Ramos (cell line): Measurements from ENCODE around the gene MAPRE3.

Experiments
- in situ Hi-C: fragments of 300-500 bp; cut with MboI; formaldehyde crosslinking; loops from one replicate; pipeline ENCODE4 v1.14.3; 2022; ENCODE audit warnings: low sequenced_read_pairs; ENCODE audit not compliant: unreplicated experiment

Gene MAPRE3

GRCh38 chr2:26946841-26947784 is 23.3 kb upstream of the MAPRE3 start:
- in situ Hi-C loops, result loop anchor here (10.0 kb wide), 1 partner anchor 102 kb away; the partner anchor contains the start of gene DPYSL5

- in situ Hi-C loops, result loop anchor here (10.0 kb wide), 1 partner anchor 104 kb away; the partner anchor contains the start of gene DPYSL5
Observed at GRCh38 chr2:26948800-26949199, 21.6 kb upstream of the MAPRE3 start.

DNA sequence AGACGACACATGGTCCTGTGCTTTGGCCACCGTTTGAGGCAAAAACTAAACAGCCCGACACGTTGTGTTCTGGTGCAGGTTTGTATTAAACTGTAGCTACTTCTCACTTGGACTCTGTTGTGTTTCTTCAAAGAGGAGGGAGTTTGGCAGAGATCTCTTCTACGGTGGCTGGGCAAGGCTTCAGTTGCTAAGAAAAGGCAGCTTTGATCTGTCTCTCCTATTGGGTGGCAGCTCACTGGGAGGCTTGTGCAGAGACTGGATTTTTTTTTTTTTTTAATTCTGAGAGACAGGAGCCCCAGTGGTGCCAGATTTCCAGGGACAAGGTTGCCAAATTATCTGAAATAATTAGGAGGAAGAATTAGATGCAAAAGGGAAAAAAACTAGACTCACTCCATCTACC is 20.2 kb upstream of the MAPRE3 start:
- in situ Hi-C loops, result no loop called here

DNA sequence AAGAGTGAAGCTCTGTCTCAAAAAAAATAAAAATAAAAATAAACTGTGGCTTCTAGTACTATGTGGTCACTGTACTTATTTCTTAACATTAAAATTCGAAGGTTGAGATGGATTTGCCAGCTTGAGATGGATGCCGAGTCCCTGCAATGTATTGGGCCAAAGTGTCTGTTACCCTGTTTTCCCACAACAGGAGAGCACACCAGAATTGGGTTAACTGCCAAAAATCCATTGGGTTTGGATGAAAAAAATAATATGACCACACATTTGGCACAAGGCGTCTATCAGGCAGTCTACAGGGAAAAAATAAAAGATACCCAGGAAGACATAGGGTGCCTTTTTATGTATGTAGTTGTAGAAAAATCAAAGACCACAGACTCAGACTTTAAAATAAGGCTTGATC is 19.2 kb upstream of the MAPRE3 start:
- in situ Hi-C loops, result no loop called here

GRCh38 chr2:26952374-26952773 is 18.1 kb upstream of the MAPRE3 start:
- in situ Hi-C loops, result no loop called here

DNA sequence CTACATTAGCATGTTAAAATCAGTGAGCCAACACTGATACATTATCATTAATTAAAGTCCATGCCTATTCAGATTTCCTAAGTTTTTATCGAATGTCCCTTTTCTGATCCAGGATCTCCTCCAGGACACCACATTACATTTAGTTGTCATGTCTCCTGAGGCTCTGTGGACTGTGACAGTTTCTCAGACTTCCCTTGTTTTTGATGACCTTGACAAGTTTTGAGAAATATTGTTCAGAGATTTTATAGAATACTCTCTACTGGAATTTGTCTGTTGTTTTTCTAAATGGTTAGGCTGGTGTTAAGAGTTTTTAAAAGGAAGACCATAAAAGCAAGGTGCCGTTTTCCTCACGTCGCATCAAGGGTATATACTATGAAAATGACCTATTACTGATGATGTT is 16.3 kb upstream of the MAPRE3 start:
- in situ Hi-C loops, result no loop called here

DNA sequence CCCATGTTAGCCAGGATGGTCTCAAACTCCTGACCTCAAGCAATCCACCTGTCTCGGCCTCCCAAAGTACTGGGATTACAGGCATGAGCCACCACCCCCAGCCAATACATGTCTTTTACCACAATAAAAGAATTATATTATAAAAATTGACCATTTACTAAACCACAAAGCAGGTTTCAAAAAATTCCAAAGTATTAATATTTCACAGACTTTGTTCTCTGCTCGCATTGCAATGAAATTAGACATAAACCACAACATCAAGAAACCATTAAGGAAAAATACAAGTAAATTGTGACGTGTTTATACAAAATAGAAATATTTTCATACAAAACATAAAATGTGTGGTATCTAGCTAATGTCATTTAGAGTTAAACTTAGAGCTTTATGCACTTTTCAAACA is 13.4 kb upstream of the MAPRE3 start:
- in situ Hi-C loops, result no loop called here

DNA sequence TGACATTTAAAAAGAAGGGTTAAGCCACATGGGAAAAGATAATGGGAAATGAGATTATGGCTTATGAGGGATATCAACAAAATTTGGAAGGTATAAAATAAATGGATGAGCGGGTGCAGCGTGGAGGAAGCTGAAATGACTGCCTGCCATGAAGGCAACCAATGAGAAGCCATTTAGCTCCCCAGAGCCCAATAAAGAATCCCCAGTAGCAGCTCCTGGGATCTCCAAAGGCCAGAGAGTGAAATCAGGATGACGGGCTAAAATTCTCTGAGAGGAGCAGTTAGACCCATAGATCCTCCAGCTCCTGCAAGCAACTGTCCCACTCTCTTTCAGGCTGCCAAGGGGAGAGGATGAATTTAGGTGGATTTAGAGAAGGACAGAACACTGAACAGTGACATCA is 12.9 kb upstream of the MAPRE3 start:
- in situ Hi-C loops, result no loop called here

DNA sequence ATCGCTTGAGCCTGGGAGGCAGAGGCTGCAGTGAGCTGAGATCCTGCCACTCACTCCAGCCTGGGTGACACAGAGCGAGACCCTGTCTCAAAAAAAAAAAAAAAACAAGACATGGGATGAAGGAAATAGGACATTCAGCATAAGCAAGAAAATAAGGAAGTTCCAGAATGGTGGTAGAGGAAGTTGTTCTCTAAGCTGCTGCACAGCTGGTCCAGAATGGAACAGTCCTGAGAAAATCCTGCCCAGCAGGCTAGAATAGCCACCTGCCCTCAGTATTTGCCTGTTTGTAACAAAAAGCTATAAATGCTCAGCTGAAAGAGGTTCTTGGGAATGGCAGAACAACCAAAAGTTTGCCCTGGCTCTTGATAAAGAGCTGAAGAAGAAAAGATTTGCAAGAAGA is 11.1 kb upstream of the MAPRE3 start:
- in situ Hi-C loops, result no loop called here

DNA sequence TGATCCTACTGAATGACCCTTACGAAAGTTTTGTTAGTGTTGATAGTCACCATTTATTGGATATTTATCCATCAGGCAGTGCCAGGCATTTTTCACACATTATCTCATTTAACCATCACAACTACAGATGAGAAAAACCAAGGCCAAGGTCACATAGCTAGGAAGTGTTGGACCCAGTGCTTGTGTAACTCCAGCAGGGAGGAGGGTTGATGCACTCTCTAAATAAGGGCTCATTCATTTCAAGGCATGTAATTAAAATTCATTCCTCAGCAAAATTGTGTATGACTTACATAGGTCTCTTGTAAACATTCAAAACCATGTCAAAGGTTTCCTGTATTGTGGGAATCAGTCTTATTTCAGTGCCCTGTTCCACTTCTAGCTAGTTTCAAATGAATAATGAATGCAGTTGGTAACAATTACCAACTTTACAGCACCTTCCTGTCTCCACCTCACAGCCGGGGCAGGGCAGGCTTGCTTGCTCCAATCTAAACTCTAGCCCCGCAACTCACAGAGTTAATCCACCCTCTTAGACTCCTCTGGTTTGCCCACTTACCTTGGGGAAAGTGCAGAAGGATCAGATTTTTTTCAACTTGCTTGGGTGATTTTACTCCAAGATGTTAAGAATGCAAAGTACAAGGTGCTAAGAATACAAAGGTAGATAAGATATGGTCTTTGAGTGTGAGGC is 5.8 kb upstream of the MAPRE3 start:
- in situ Hi-C loops, result loop anchor here (5.0 to 10.0 kb wide), 3 partner anchors 48 to 333 kb away; partner anchors contain the start of gene KHK

GRCh38 chr2:26968001-26968400 is 2.4 kb upstream of the MAPRE3 start:
- in situ Hi-C loops, result loop anchor here (10.0 kb wide), 1 partner anchor 117 kb away; the partner anchor contains the start of gene KHK

DNA sequence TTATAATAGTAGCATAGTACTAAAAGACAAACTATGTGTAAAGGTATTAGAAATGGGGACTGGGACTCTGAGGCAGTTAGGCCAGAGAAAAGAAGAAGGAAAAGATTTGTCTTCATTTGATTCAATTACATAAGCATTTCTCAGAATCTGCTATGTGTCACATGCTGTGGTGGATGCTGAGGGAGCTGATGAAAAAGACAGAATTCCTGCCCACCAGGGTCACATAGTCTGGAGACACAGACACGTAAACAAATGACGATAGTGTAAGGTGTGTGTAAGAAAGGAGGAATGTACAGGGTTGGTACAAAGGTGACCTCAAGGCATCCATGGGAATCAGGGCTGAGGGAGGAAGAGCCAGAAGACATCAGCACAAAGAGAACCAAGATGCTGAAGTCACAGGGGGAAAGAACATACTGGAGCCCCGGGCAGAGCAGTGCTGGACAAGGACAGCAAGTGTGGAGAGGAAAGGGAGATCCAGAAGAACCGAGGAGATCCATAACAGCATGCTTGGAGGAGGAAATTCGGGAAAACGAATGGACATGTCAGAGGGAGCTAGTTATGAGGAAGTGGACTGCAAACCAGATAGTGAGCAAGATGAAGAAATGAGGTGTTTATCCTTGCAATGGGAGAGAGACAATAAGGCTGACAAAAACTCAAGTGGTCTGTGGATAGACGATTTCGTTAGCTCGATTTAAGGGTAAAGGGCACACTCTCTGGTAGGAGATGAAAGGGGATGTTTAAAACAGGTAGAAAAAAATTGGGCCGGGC is 1.2 kb upstream of the MAPRE3 start:
- in situ Hi-C loops, result loop anchor here (10.0 kb wide), 1 partner anchor 116 kb away; the partner anchor contains the start of gene KHK

DNA sequence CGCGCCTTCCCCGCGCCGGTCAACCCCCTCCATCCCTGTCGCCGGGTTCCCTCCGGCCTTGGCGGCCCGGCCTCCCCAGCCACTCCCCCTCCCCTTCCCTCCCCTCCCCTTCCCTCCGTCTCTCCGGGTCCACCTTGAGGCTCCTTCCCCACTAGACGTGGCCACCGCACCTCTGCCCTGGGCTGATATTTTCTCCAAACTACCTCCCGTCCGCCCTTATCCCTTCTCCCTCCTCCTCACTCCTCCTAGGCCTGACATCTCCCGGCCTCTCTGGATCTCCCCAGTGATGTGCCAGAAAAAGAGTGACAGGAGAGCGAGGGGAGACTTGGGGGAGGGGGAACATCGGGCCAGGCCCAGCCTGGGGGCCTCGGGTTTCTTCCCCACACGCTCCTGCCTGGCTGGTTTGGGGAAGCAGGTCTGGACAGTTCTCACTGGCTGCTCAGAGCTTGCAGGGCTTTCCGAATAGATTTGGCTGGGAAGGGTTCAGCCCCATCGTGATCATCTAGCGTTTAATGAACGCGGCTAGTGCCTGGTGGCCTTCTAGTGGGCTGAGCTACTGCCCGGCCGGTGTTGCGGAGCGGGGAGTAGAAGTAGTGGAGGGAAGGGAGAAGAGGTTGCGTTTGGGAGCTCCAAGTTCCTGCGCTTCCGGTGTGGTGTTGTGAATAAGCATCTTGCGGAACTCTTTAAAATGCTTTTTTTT is 641 bp downstream of the MAPRE3 start:
- in situ Hi-C loops, result no loop called here

DNA sequence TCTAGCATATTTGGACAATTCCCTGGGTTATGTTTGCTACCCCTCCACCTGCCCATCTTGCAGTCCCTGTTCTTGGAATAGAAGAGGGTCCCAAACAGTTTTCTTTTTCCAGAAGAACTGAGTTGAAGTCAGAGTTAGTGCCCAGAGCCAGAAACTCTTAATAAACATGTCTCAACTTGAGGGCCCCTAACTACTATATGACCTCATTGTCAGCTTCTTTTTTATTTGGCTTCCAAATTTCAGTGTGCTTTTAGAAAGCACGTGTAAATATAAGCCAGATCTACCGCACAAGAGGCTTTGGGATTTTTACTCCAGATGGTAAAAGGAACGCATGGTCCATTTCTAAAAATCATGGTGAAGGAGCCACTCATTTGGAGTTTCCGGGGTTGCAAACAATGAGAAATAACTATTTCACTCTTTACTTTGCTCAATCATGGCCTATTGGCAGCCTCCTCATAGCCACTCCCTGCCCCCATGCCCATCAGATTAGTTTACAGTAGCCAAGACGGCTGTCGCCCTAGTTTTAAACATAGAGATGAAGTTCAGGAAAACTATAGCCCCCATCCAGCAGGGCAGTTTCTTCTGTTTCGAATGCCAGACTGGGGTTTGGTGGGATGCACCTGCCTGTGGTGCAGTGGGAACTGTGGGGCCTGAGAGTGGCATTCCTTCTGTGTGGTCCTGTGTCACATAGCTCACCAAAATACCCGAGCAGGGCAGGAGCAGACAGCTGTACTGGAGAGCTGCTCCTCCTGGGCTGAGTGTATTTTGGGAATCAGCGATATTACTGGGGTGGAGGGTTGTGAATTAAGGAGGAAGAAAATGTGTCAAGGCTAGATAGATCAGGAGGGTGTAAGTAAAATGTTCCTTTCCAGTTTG is 1.7 kb downstream of the MAPRE3 start:
- in situ Hi-C loops, result no loop called here

DNA sequence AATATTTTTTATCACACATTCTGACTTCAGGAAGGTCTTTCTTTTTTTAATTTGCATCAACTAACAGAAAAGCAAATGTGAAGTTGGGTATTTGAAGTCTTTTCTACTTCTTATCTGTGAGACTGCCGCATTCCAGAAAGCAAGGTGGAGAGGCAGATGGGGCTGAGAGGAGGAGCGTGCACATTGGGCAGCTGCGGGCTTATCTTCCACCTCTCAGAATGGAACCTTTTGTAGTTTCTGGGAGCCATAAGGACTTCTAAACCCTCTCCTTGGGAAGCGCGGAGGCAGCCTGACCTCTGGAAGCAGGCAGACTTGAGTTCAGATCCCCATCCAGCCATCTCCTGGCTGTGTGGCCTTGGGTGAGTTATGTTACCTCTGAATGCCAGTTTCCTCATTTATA is 3.9 kb downstream of the MAPRE3 start:
- in situ Hi-C loops, result no loop called here

DNA sequence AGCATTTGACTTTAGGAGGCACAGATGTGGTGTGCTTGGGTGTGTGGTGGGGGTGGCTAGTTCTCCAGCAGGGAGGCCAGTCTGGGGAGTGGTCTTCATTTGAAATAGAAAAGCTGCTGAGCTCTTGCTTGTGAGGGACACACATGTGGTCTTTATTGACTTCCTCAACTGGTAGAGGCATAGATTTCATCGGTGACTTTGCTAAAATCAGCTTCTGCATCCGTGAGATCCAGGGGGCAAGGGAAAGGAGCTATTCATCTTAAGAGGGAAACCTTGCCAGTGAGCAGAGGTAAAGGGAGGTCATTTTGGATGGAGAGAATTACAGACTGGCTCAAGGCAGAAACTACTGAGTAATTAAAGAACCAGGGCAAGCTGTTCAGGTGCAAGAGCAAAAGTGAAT is 4.7 kb downstream of the MAPRE3 start:
- in situ Hi-C loops, result no loop called here

GRCh38 chr2:26975656-26976055 is 5.2 kb downstream of the MAPRE3 start:
- in situ Hi-C loops, result no loop called here

DNA sequence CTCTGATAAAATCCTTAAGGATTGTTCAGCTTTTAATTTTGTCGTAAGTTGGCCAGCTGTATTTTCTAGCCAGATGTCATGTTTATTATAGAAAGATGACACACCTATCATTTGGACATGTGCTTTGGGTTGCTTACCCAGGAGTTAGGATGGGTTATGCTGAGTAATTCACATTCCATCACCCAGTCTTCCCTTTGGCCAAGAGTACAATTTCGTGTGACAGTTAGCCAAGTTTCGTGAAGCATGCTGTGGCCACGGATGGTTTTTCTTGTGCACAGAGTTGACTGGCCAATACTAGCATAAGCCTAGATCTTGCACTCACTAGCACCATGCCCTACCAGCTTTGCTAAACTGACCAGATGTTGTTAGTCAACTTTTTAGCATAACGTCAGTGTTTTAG is 5.8 kb downstream of the MAPRE3 start:
- in situ Hi-C loops, result no loop called here

DNA sequence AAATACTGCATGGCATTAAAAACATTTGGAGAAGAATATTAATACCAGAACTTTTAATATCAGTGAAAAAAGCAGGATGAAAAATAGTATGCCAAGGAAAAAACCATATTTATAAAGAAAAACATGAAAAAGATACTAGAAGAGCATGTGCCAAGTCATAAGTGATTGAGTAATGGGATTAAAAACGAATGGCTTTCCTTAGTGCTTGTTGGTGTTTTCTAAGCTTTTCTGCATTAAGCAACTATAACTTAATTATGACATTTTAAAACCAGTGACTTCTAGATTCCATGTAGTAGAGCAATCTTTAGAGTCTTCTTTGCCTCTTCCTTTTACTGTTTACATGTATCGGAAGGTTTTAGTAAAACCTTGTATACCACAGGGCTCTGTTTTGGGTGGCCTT is 6.6 kb downstream of the MAPRE3 start:
- in situ Hi-C loops, result no loop called here
